ENCODE data around the gene TMOD2. TPM values are rescaled to one million over a fixed set of nuclear protein-coding genes. Genes with fewer than 3 reads are reported as not detected.

The TMOD2 gene
- total RNA-seq, 4 donors from 2014 or later, result 14.6 to 24.9 (median 19.5) TPM

DNA sequence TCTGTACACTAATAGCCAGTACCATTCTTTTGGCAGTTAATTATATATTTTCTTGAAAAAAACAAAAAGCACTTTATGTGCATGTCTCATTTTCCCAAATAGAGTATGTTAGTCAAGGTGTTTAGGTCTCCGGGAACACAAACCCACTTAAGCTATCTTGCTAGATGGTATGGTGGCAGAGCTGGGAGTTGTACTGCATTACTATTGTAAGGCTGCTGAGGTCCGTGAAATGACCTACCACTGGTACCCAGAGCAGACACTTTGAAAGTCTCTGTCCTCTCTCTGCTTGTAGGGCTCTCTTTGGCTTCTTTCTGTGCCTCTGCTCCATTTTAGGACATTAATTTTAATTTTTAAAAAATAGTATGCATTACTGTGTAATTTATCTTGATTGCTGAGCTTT lies 86.9 kb downstream of the TMOD2 start:
- DNase-seq (ENCODE audit: extremely low spot score), result no peak
- Histone ChIP-seq H3K27ac (replicated peaks in 1 of 4) (no peak overlapping the region), H3K9me3 (no peaks in the 10 kb centered on the region), H3K36me3 (no peaks in the 10 kb centered on the region), H3K4me1 (peaks cover 36 to 65% (median 57%) of the 10 kb centered on the region in 4 donors), H3K4me3 (no peak overlapping the region), H3K27me3 (no peaks in the 10 kb centered on the region)
- TF ChIP-seq, protein P1, sequence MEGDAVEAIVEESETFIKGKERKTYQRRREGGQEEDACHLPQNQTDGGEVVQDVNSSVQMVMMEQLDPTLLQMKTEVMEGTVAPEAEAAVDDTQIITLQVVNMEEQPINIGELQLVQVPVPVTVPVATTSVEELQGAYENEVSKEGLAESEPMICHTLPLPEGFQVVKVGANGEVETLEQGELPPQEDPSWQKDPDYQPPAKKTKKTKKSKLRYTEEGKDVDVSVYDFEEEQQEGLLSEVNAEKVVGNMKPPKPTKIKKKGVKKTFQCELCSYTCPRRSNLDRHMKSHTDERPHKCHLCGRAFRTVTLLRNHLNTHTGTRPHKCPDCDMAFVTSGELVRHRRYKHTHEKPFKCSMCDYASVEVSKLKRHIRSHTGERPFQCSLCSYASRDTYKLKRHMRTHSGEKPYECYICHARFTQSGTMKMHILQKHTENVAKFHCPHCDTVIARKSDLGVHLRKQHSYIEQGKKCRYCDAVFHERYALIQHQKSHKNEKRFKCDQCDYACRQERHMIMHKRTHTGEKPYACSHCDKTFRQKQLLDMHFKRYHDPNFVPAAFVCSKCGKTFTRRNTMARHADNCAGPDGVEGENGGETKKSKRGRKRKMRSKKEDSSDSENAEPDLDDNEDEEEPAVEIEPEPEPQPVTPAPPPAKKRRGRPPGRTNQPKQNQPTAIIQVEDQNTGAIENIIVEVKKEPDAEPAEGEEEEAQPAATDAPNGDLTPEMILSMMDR (IDR thresholded peaks at IDR 0.05), result no peak
- no peak for TF ChIP-seq POLR2A (IDR thresholded peaks at IDR 0.05; ENCODE audit: low read depth)
- TF ChIP-seq EP300 (IDR thresholded peaks at IDR 0.05), result no peak
- no peak for TF ChIP-seq POLR2AphosphoS5 (IDR thresholded peaks at IDR 0.05)
- intact Hi-C loops (cut with DNase I), result no loop called here
- whole genome bisulfite sequencing, result 68% methylated on average over 2 of the region's 2 CpGs

DNA sequence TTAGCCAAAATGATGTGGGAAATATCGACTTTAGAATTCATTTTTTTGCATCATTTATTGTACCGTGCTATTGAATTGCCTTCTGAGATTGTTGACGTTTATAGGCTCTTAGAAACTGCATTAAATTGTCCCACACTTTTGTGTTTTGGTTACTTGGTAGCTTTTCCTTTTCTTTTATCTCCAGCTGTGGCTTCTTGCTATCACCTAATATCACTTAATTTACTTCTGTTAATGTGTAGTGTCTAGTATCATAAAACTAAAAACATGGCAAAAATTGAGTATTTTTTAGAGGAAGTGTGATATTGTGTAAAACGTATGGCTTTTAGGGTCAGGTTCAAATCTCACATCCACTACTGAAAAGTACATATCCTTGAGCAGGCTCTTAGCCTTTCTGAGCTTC lies 89.3 kb downstream of the TMOD2 start:
- no peak for DNase-seq (ENCODE audit: extremely low spot score)
- no peaks in the 10 kb centered on the region for H3K9me3 ChIP-seq
- H3K36me3 ChIP-seq, result no peaks in the 10 kb centered on the region
- H3K4me1 ChIP-seq, result peaks cover 49 to 70% (median 66%) of the 10 kb centered on the region in 4 donors
- TF ChIP-seq POLR2A (IDR thresholded peaks at IDR 0.05; ENCODE audit: low read depth) (no peak), POLR2AphosphoS5 (IDR thresholded peaks at IDR 0.05) (no peak), EP300 (IDR thresholded peaks at IDR 0.05) (no peak)
- TF ChIP-seq, protein P1 (IDR thresholded peaks at IDR 0.05), result no peak
- no peaks in the 10 kb centered on the region for H3K27me3 ChIP-seq
- no peak overlapping the region for H3K4me3 ChIP-seq
- no peak overlapping the region for H3K27ac ChIP-seq (replicated peaks in 1 of 4)
- intact Hi-C loops (cut with DNase I), result no loop called here
- WGBS, result 80% methylated on average over 4 of the region's 4 CpGs

DNA sequence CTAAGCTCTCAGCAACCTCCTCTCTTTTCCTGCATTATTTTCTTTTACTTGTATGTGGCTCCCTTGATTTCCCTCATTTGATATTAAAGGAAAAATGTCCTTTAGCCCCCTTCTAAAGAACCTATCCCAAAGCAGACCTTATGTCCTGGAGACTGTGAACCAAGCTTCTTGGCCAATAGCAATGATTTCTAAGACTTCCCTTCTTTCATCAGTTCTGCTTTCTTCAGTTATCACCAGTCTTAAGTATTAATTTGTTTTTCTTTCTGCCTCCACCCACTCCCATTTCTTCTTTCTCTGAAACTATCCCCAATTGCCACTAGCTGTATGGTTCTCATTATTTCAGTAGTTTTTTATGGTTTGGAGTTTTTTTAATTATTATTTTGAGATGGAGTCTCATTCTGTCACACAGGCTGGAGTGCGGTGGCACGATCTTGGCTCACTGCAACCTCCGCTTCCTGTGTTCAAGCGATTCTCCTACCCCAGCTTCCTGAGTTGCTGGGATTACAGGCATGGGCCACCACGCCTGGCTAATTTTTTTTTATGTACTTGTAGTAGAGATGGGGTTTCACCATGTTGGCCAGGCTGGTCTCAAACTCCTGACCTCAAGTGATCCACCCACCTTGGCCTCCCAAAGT lies 90.1 kb downstream of the TMOD2 start:
- Histone ChIP-seq H3K9me3 (no peaks in the 10 kb centered on the region), H3K27ac (replicated peaks in 1 of 4) (no peak overlapping the region), H3K27me3 (no peaks in the 10 kb centered on the region), H3K36me3 (no peaks in the 10 kb centered on the region), H3K4me3 (no peak overlapping the region), H3K4me1 (peaks cover 55 to 73% (median 69%) of the 10 kb centered on the region in 4 donors)
- TF ChIP-seq EP300 (IDR thresholded peaks at IDR 0.05) (no peak), POLR2A (IDR thresholded peaks at IDR 0.05; ENCODE audit: low read depth) (no peak)
- TF ChIP-seq, protein P1 (IDR thresholded peaks at IDR 0.05), result no peak
- DNase-seq (ENCODE audit: extremely low spot score), result no peak
- whole genome bisulfite sequencing, result 77% methylated on average over 5 of the region's 5 CpGs
- intact Hi-C loops (cut with DNase I), result no loop called here

DNA sequence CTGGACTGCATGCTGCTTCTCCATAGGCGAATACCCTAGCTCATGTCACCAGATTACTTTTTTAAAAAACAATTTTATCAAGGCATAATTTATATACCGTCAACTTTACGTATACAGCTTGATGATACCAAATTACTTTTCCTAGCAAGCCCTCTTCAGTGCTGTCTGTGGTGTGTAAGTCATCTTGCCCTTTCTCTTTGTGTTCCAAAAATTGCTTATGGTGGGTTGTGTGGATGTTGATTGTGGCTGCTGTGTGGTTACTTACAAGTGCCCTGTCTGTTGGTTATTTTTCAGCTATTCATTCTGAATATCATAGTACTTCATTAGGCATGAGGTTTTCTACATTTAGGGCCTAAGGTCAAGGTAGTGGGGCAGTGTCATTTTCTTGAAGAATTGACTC lies 90.9 kb downstream of the TMOD2 start:
- Histone ChIP-seq H3K4me1 (peaks cover 58 to 79% (median 69%) of the 10 kb centered on the region in 4 donors), H3K9me3 (no peaks in the 10 kb centered on the region), H3K27me3 (no peaks in the 10 kb centered on the region), H3K27ac (replicated peaks in 1 of 4) (no peak overlapping the region), H3K4me3 (no peak overlapping the region), H3K36me3 (no peaks in the 10 kb centered on the region)
- no peak for DNase-seq (ENCODE audit: extremely low spot score)
- TF ChIP-seq EP300 (IDR thresholded peaks at IDR 0.05) (no peak), POLR2A (IDR thresholded peaks at IDR 0.05; ENCODE audit: low read depth) (no peak), POLR2AphosphoS5 (IDR thresholded peaks at IDR 0.05) (no peak)
- intact Hi-C loops (cut with DNase I), result no loop called here
- 91% methylated on average over 3 of the region's 3 CpGs for WGBS

DNA sequence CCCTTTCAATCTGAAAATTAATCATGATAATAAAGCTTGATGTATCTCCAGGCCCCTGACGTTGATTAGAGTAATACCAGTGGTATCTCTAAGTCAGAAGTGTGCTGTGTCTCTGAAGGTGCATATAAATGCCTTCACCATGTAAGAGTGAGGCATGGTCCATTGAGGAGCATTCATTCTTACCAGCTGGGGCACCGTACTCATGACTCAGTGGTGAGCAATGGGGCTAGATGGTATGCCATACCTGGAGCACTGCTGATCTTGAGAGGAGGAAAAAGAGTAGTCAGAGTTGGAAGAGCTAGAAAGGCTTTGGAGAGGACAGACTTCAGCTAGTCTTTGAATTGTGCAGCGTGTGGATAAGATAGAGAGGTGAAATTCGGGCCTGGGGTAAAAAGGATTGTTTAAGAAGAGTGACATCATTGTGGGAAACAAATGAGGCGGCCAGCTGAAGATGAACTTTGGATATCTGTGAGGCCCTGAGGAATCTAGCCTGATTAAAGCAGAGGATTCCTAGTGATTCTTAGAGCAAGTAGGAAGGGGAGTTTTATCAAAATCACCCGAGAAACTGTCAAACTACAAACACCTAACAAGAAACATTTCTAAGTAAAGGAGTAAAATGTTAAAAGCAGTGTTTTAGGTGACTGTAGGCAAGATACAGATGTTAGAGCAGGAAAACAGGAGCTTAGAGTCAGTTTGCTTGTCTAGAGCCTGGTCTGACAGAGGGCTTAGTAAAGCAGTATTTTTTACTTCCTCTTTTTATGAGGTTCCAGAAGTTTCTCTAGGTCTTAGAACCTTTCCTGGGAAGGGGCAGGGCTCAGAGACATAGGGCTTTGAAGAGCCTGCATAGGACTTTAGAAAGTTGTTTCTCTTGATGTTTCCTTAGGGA lies 91.7 kb downstream of the TMOD2 start:
- H3K9me3 ChIP-seq, result no peaks in the 10 kb centered on the region
- TF ChIP-seq, protein P1 (IDR thresholded peaks at IDR 0.05), result no peak
- TF ChIP-seq POLR2AphosphoS5 (IDR thresholded peaks at IDR 0.05), result no peak
- TF ChIP-seq EP300 (IDR thresholded peaks at IDR 0.05), result no peak
- no peak for TF ChIP-seq POLR2A (IDR thresholded peaks at IDR 0.05; ENCODE audit: low read depth)
- intact Hi-C loops (cut with DNase I), result no loop called here
- H3K27me3 ChIP-seq, result no peaks in the 10 kb centered on the region
- no peak for DNase-seq (ENCODE audit: extremely low spot score)
- H3K36me3 ChIP-seq, result no peaks in the 10 kb centered on the region
- H3K4me1 ChIP-seq, result peaks cover 58 to 79% (median 67%) of the 10 kb centered on the region in 4 donors
- H3K27ac ChIP-seq (replicated peaks in 1 of 4), result no peak overlapping the region
- H3K4me3 ChIP-seq, result no peak overlapping the region
- WGBS, result 71% methylated on average over 6 of the region's 6 CpGs

Measured in esophagus muscularis mucosa (tissue), 4 donors.